D721Med (cell line): Measurements from ENCODE around the gene CLIP4.
"Not testable (repeated sequence)": the region's sequence is repeated elsewhere in the genome, so short reads cannot be mapped to it uniquely, and the experiment has no call there.

ENCODE experiments used
- DNase-seq: peaks from one replicate; pipeline ENCODE4 v3.0.0; 2011; ENCODE audit warnings: low spot score; ENCODE audit not compliant: insufficient read length
- FAIRE-seq: peaks from 2 replicates; lab custom pipeline; 2011; peaks lifted over from hg19 to GRCh38; lab: Jason Lieb, UNC
- CTCF ChIP-seq: IDR thresholded peaks from 2 replicates; pipeline ENCODE4 v1.5.1; 2012; ENCODE audit warnings: mild to moderate bottlenecking, control low read depth; ENCODE audit not compliant: insufficient read depth; ENCODE audit errors: missing control alignments

CLIP4 gene

GRCh38 chr2:29080886-29081743 lies 34.1 kb upstream of the CLIP4 start:
- no peak for DNase-seq
- TF ChIP-seq CTCF, result no peak
- no peak for FAIRE-seq

- no peak for TF ChIP-seq CTCF
- no peak for DNase-seq
- FAIRE-seq, result no peak
These were observed 32.3 kb upstream of the CLIP4 start for GRCh38 chr2:29082804-29083495.

DNA sequence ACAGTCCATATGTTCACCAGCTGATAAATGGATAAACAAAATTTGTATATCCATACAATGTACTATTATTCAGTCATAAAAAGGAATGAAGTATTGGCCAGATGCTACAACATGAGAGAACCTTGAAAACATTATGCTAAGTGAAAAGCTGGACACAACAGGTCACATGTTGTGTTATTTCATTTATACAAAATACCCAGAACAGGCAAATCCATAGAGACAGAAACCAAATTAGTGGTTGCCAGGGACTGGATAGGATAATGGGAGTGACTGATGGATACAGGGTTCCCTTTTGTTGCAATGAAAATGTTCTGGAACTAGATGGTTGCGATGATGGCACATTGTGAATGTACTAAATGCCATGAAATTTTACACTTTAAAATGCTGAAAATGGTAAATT lies 30.7 kb upstream of the CLIP4 start:
- no peak for FAIRE-seq
- no peak for TF ChIP-seq CTCF
- no peak for DNase-seq

DNA sequence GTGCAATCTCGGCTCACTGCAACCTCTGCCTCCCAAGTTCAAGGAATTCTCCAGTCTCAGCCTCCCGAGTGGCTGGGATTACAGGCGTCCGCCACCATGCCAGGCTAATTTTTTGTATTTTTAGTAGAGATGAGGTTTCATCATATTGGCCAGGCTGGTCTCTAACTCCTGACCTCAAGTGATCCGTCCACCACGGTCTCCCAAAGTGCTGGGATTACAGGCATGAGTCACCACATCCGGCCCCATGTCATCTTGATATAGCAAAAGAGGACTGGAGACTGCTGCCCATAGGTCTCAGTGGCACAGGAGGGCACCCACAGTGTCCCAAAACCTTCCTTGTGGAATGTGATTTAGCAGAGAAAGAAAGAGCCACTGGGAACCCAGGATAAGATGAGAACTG lies 24.9 kb upstream of the CLIP4 start:
- DNase-seq, FAIRE-seq: not testable (repeated sequence)

DNA sequence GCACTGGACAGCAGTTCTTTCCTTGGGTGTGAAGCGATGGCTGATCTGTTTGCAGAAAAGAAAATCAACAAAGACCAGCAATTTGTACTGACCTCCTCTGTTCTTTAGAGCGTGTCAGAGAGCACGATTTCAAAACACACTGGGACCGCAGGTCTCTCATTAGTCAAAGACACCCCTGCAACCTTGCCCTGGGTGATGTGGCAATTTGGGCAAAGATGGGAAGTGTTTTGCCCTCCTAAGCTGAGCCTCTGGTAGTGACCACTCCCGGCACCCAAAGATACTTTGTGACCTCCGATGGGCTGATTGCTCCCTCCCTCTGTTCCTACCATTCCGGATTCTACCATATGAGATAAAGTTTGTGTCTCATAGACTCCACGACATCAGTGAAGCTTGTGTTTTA lies 18.2 kb upstream of the CLIP4 start:
- DNase-seq (no peak), FAIRE-seq (no peak)
- no peak for TF ChIP-seq CTCF

- no peak for FAIRE-seq
- no peak for DNase-seq
- TF ChIP-seq CTCF, result no peak
These were observed 17.6 kb upstream of the CLIP4 start for GRCh38 chr2:29097569-29097968.

DNA sequence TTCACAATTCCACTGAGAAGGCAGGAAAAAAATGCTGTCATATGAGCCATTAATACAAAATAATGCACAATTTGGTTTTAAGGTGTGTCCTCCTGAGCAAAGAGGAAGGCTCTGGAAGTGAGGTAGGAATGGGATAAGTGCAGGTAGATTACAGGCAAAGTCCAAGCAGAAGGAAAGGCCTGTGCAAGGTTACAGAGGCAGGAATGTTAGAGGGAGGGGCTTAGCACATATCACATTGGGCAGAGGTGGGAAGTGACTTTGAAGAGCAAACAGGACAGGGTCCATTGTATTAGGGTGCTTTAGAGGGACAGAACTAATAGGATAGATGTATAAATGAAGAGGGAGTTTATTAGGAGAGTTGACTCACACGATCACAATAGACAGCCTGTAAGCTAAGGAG lies 14.7 kb upstream of the CLIP4 start:
- no peak for FAIRE-seq
- TF ChIP-seq CTCF, result no peak
- no peak for DNase-seq
